ENCODE data around the gene SORCS2.

SORCS2 gene

DNA sequence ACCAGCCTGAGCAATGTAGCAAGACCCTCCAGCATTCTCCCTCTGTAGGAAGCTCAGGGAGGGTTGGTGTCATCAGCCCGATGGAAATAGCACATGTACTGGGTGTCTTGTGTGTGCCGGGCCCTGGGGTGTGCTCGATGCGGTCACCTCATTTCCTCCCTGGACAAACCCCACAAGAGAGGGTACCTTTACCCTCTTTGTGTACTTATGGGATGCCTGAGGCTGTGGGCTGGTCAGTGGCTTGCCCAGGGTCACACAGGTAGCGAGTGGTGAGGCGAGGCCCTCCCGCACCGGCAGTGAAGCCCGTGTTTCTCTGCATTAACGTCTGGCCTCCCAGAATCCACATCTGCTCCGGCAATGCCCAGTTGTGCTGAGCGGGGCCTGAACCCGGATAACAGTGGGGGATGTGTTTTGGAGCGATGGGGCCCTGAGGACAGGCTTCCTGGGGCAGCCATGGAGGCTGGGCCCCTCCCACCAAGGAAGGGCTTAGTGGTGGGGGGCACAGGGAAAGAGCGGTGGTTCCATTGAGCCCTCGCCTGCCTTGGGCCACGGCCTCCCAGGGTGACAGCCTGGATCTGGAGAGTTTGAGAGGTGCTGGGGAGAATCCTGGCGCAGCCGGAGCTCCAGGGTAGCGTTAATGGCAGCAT lies 234.3 kb downstream of the SORCS2 start:
- DNase-seq (ENCODE audit: low read depth, low spot score) = no peak

DNA sequence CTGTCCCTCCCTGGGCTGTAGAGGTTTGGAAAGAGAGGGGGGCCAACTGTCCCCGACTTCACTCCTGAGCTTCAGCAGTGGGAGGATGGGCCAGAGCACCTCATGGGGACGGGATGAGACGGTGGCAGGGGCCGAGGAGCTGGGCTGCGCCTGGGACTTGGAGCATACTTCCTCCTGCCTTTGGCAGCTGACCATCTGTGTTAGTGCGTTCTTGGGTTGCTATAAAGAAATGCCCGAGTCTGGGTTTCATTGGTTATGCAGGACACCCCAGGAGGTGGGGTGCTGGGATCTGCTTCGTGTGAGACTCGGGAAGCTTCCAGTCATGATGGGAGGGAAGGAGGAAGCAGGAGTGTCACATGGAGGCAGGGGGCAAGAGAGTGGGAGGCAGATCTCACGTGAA lies 235.0 kb downstream of the SORCS2 start:
- no peak for DNase-seq (ENCODE audit: low read depth, low spot score)

- no peak for DNase-seq (ENCODE audit: low read depth, low spot score)
Measured at GRCh38 chr4:7427831-7428260, 235.5 kb downstream of the SORCS2 start.

- DNase-seq (ENCODE audit: low read depth, low spot score) = no peak
Measured at GRCh38 chr4:7428261-7429068, 236.1 kb downstream of the SORCS2 start.

- no peak for DNase-seq (ENCODE audit: low read depth, low spot score)
Measured at GRCh38 chr4:7429069-7429416, 236.7 kb downstream of the SORCS2 start.

GRCh38 chr4:7429601-7430078 lies 237.3 kb downstream of the SORCS2 start:
- DNase-seq (ENCODE audit: low read depth, low spot score) = no peak

DNA sequence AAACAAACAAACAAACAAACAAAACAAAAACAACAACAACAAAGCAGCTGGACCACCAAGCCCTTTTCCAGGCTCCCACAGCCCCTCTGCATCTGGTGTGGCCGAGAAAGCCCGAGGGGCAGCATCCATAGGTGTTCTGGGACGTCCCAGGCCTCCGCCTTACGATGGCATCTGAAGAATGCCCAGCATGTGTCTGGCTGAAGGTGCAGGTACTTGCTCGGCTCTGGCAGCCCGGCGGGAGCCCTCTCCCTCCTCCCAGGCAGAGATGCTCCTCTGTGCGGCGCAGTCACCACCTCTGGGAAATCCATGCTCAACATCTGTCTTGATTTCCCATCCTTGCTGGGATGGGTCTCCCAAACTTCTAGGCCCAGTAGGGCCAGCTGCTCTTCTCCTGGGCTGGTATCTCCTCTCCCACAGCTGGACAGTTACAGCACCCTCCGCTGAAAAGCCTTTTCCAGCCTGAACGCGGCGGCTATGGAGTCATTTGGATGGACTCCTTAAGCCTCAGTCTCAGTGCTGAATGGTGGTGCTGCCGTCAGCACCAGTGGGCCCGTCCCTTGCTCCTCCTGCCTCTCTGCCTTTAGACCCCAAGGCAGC lies 238.1 kb downstream of the SORCS2 start:
- no peak for DNase-seq (ENCODE audit: low read depth, low spot score)

DNA sequence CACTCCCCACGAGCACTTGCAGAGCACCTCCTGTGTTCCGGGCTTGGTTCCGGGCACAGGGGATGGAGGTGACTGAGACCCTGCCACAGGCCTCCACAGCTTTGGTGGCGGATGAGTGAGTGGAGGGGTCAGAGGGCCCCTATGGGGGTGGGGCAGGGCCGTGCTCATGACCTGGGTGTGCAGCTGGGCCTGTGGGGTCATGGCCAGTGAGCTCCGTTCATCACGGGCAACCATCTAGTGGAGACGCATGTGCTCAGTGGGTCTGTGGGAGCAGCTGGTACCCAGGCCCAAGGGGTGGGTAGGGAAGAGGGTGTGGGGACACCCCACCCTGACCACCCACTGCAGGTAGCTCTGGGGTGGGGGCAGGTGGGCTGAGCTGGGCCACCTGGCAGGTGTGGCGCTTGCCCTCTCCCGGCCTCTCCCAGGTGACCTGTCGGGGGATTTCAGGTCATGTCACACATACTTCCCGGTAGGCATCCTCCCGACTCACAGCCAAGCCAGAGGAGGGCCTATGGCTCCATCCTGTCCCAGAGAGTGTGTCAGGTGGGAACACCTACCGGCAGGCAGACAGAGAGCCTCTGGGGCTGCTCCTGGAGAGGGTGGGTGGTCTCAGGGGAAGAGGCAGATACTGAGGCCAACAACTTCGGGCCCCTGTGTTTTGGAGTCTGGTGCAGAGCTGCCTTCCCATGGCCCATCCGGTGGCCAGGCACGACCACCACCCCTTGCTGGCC lies 238.8 kb downstream of the SORCS2 start:
- no peak for DNase-seq (ENCODE audit: low read depth, low spot score)

GRCh38 chr4:7431696-7432530 lies 239.6 kb downstream of the SORCS2 start:
- no peak for DNase-seq (ENCODE audit: low read depth, low spot score)

GRCh38 chr4:7432531-7433375 lies 240.4 kb downstream of the SORCS2 start:
- DNase-seq (ENCODE audit: low read depth, low spot score) = no peak

- no peak for DNase-seq (ENCODE audit: low read depth, low spot score)
Measured at GRCh38 chr4:7433376-7434140, 241.2 kb downstream of the SORCS2 start.

GRCh38 chr4:7434141-7434765 lies 241.9 kb downstream of the SORCS2 start:
- DNase-seq (ENCODE audit: low read depth, low spot score) = no peak

- no peak for DNase-seq (ENCODE audit: low read depth, low spot score)
Measured at GRCh38 chr4:7434766-7435150, 242.4 kb downstream of the SORCS2 start, which contains the start of gene PSAPL1. Gene PSAPL1 (minus strand): TSS chr4:7434930. CDS start chr4:7434879, 51 bp downstream.

DNA sequence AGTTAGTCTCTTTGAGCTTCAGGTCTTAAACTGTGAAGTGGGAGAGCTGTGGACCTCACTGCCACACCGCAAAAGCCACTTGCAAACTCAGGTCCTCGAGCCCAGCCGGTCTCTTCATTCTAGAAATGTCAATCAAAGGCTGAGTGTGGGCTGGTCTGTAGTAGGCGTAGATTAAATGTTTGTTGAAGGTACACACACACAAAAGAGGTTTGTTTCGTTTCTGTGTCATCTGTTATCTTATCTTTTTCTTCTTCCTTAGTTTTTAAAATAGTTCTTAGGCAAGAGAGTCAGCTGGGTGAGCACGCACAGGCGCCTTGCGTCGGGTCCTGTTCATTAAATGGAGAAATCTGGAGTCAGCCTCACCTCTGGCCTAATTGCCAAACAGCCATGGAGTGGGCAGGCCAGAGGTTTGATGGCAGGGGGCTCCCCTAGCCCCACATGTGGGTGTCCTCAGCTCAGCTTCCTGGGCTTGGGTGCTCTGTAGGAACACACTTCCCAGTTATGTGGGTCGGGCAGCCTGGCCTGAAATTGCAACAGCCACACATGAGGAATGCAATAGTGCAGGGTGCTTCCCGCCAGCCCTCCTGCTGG lies 243.2 kb downstream of the SORCS2 start:
- DNase-seq (ENCODE audit: low read depth, low spot score) = no peak

- DNase-seq (ENCODE audit: low read depth, low spot score) = no peak
Measured at GRCh38 chr4:7436256-7436655, 243.9 kb downstream of the SORCS2 start.

- no peak for DNase-seq (ENCODE audit: low read depth, low spot score)
Measured at GRCh38 chr4:7439699-7440098, 247.4 kb downstream of the SORCS2 start.

GRCh38 chr4:7441201-7441600 lies 248.9 kb downstream of the SORCS2 start:
- no peak for DNase-seq (ENCODE audit: low read depth, low spot score)

DNA sequence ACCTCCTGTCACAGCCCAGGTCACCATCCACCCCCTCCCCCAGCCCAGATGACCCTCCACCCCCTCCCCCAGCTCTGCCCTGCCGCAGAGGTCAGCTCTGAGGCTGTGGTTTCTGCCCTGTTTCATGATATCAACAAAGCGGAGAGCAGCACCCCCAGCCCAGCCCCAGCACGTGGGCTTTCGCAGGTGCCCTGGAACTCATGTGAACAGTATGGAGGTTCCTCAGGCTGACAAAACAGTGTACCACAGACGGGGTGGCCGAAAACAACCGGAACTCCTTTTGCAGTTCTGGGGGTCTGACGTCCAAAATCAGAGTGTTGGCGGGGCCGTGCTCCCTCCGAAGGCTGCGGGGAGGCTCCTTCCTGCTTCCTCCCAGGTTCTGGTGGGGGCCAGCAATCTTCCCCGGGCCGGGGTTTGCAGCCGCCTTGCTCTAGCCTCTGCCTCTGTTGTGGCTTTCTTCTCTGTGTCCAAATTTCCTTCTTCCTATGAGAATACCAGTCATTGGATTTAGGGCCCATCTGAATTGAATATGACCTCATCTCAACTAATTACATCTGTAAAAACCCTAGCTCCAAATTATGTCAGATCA lies 250.3 kb downstream of the SORCS2 start:
- no peak for DNase-seq (ENCODE audit: low read depth, low spot score)

Measured in smooth muscle cell of the brain vasculature (primary cell).